HK-2 (cell line): Measurements from ENCODE around the gene DIP2A.
"Not testable (repeated sequence)": the region's sequence is repeated elsewhere in the genome, so short reads cannot be mapped to it uniquely, and the experiment has no call there.

ENCODE experiments used
- DNase-seq: peaks from one replicate; pipeline ENCODE4 v3.0.0-alpha.2; 2018; ENCODE audit not compliant: unreplicated experiment

The DIP2A gene

GRCh38 chr21:46443910-46444309, 14.8 kb upstream of the DIP2A start:
- no peak for DNase-seq

DNA sequence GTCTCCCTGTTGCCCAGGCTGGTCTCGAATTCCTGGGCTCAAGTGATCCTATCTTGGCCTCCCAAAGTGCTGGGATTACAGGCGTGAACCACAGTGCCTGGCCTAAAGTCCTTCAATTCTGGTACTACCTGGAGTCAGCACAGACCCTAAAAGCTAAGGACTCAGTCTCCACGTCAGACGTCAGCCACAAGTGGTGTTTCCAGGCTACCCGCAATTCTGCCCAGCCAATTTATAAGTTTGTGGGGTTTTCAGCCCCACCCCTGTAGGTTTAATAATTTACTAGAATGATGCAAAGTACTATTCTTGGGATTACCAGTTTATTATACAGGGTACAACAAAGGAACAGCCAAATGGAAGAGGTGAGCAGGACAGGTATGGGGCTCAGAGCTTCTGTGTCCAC, 10.6 kb upstream of the DIP2A start:
- no peak for DNase-seq

DNA sequence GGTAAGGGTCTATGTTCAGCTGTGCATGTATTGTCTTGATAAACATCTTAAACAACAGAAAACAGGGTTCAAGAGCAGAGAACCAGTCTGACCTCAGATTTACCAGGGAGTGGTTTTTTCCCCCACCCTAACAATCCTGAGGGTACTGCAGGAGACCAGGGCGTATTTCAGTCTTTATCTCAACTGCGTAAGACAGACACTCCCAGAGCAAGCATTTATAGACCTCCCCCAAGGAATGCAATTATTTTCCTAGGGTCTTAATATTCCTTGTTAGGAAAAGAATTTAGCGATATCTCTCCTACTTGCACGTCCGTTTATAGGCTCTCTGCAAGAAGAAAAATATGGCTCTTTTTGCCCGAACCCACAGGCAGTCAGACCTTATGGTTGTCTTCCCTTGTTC, 9.8 kb upstream of the DIP2A start:
- not testable (repeated sequence) for DNase-seq

- no peak for DNase-seq
Observed at GRCh38 chr21:46452710-46453109, 6.0 kb upstream of the DIP2A start.

GRCh38 chr21:46454142-46454541, 4.5 kb upstream of the DIP2A start:
- DNase-seq, result no peak

DNA sequence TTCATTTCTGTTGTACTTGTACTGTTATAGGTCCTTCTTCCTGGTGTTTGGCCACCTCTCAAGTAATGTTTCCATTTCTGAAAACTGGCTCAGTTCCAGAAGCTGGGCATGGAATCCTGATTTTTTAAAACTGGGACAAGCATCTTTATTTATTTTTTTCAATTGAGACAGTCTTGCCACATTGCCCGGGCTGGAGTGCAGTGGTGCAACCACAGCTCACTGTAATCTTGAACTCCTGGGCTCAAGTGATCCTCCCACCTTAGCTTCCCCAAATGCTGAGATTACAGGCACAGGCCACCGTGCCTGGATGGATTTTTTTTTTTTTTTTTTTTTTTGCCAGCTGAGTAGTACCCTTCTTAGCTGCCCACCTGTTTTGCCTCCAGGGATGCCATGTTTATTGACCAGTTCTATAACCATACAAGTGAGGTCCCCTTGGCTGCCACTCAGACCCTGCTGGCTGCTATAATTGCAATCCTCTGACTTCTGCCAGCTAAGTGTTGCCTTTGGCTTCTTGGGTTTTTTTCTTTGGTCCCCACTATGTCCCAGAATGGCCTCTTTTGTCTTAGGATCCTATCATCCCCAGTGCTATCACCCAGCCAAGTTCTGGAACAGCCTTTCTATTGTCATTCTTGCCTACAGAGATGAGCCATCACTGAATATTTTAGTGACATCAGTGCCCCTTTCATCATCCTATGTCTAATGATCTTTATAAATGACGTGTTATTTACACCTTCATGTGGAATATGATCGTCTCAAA, 3.9 kb upstream of the DIP2A start:
- no peak for DNase-seq

DNA sequence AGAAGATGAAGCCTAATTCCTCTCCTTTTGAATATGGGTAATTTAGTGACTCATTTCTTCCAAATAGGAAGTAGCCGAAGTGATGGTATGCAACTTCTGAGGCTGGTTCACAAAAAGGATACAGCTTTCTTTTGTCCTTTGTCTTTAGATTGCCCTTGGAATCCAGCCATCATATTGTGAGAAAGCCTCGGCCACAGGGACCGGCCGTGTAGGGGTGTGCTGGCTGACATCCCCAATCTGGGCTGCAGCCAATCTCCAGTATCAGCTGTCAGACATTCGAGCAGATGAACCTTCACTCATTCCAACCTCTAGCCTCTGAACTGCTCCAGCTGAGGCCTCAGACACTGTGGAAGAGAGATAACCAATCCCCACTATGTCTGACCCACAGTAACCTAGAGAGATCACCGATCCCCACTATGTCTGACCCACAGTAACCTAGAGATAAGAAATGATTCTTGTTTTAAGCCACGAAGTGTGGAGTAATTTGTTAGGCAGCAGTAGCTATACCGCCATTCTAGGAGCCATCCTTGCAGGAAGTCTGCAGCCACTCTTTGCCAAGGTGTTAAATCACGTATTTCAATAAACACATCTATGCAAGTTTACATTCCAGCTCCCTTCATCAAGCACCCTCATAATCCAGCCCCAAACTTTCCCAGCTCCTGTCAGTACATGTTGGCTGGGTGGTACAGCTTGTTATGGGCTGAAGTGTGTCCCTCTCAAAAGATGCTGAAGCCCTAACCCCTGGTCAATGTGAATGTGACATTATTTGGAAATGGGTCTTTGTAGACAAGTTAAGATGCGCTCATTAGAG, 2.9 kb upstream of the DIP2A start:
- DNase-seq, result no peak

DNA sequence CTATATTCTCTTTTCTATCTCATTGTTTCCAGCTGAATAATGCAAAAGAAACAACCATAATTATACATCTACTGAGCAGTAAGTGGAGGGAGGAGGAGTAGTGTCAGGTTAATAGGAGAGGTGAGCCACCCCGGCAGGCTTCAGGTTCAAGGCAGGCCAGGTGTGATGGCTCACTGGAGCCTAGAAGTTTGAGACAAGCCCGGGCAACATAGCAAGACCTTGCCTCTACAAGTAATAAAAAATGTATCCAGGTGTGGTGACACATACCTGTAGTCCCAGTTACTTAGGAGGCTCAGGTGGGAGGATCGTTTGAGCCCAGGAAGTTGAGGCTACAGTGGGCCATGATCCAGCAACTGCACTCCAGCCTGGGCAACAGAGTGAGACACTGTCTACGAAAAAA, 1.9 kb upstream of the DIP2A start:
- DNase-seq, result no peak

DNA sequence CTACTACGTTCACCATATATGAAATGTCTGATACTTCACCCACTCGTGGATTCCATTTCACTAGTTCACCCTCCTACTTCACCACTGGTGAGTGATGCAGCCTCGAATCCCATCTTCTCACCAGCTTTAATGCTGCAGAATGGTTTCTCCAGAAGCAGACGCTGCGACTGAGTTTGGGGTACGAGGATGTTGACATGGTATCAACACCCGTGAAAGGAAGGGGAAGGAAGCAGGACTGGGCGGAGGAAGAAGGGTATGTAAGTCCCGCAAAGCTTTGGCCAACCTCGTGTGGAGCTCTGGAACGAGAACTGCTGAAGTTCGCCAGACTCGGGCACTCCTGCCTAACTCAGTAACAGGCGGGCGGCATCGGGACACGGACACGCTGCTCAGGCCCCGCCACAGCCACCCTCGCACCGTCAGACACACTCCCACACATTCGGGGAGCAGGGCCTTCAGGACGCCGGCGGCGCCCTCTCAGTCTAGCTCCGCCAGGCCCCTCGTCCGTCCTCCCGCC, 833 bp upstream of the DIP2A start:
- DNase-seq, result peak; percentile 46

- no peak for DNase-seq
Observed at GRCh38 chr21:46459024-46459355, 299 bp downstream of the DIP2A start.

- DNase-seq, result no peak
Observed at GRCh38 chr21:46459356-46460112, 843 bp downstream of the DIP2A start.

- DNase-seq, result no peak
Observed at GRCh38 chr21:46461909-46462308, 3.2 kb downstream of the DIP2A start.

DNA sequence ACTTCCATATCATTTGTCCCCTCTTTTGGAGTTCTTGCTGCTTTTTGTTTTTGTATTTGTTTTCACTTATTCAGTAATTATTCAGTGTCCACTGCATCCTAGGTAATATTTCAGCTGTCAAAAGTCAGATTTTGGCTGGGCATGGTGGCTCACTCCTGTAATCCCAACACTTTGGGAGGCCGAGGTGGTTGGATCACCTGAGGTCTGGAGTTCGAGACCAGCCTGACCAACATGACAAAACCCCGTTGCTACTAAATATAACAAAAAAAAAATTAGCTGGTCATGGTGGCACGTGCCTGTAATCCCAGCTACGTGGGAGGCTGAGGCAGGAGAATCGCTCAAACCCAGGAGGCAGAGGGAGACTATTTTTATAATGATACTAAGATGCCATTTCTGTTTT, 6.5 kb downstream of the DIP2A start:
- DNase-seq, result not testable (repeated sequence)

- no peak for DNase-seq
Observed at GRCh38 chr21:46465651-46466050, 7.0 kb downstream of the DIP2A start.

DNA sequence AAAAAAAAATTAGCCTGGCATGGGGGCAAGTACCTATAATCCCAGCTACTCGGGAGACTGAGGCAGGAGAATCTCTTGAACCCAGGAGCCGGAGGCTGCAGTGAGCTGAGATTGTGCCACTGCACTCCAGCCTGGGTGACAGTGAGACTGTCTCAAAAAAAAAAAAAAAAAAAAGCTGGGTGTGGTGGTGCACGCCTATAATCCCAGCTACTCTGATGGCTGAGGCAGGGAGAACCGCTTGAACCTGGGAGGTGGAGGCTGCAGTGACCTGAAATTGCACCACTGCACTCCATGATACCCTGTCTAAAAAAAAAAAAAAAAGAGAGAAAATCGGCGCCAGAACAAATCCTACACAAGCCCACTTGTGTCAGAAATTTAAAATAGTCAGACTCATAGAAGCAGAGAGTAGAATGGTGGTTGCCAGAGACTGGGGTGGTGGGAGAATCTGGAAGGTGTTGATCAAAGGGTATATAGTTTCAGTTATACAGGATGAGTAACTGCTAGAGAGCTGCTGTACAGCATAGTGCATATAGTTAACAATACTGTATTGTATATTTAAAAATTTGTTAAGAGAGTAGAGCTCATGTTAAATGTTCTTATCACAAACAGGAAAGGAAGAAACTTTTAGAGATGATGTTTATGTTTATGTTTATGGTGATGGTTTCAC, 9.6 kb downstream of the DIP2A start:
- DNase-seq, result no peak

DNA sequence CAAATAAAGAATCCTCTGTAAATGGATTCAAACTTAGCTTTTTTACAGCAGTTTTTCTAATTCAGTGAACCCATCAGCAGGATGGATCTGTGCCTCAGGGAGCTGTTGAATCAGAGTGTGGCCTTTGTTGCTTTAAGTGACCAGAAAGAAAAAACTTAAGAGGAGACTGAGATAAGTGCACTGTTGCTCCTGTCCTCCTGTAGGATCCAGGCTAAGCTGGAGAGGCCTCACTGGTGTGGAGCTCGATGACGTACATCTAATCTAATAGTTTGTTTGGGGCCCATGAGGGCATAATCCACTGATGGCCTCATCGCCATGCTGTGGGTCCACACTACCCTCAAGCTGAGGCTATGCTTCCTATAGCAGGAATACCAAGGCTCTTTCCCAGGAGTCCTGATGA, 10.6 kb downstream of the DIP2A start:
- DNase-seq, result no peak

GRCh38 chr21:46471514-46471913, 12.8 kb downstream of the DIP2A start:
- no peak for DNase-seq

DNA sequence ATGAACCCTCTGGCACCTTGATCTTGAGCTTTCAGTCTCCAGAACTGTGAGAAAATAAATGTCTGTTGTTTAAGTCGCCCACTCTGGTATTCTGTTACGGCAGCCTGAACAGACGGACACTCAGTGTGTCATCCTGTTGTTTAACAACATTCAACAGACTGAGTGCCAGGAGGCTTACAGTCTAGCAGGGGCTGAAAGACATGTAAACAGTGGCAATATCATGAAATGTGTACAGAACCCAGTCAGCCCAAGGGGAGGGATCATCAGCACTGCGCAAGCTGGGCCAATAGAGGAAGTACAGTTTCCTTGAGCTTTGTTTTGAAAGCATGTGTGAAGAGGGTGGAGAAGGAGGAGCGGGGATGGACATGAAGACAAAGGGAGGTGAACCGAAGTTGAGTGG, 13.6 kb downstream of the DIP2A start:
- DNase-seq, result no peak

- no peak for DNase-seq
Observed at GRCh38 chr21:46474382-46474781, 15.7 kb downstream of the DIP2A start.

DNA sequence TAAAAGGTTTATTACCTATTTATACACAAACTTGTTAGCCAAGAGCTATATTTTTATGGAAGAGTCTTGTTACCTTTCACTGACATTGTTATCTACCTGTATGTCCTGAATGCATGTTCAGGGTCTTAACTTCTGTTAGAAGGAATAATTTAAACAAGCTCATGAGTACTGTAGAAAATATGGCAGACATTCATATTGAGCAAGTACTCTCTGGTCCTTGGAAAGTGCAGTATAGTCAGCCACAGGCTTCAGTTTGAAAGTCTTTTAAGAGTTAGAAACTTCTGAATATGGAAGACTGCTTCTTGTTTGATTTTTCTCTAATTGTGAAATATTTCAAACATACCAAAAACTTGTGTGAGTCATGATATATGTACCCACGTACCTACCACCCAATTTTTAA, 16.6 kb downstream of the DIP2A start:
- DNase-seq, result no peak

- no peak for DNase-seq
Observed at GRCh38 chr21:46477765-46478164, 19.1 kb downstream of the DIP2A start.

DNA sequence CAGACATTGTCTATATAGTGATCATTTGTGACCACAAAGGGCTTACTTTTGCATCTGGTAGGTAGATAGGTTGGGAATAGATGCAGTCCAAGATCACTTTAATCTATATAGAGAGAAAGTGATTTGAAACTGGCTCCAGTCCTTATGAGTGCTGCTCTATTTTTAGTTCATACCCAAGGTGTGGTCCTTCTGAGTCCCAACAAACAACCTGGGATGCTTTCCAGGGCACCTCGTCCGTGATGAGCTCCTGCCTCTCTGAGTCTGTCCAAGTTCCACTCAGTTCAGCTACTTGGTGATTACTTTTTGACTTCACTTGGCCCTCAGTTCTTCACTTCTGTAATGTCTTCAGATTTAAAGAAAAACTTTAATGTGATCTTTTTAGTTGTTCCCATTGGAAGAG, 20.2 kb downstream of the DIP2A start:
- no peak for DNase-seq
